HUDEP-2 (cell line): ENCODE data around the gene FAM13A.
"Not testable (repeated sequence)": the region's sequence is repeated elsewhere in the genome, so short reads cannot be mapped to it uniquely, and the experiment has no call there.

Source experiments
- DNase-seq, 76 experiments: peaks; one replicate each; lab custom pipeline; 2025; ENCODE audit not compliant: unreplicated experiment in 76 of 76; lab: John Stamatoyannopoulos, UW

Gene FAM13A

DNA sequence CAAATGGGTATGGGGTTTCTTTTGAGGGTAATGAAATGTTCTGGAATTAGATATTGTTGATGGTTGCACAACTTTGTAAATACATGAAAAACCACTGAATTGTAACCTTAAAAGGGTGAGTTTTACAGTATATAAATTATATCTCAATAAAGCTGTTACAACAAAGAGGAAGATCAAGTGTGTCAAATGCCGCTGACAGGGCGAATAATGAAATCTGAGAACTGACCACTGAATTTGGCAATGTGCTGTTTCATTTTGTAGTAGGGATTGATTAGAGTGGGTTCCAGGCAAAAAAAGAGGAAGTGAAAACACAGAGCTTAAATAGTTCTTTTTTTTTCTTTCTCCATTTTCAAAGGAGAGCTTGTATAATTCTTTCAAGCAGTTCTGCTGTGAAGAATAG lies 198.2 kb downstream of the FAM13A start:
- no peak for DNase-seq

DNA sequence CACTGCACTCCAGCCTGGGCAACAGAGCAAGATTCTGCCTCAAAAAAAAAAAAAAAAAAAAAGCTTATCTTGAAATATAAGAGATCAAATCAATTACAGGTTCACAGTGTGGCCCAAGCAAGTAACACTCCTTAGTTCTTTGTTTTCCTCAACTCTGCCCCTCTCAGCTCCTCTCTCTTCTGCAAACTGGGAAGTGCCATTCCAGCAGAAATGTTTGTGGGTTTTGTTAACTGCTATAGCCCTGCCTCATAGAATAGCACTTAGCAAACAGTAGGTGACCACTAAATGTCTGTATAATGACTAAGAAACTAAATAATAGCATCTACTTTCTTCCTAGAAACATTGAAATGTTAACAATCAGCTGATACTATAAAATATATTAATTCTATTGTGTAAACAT lies 199.4 kb downstream of the FAM13A start:
- DNase-seq: no peak

DNA sequence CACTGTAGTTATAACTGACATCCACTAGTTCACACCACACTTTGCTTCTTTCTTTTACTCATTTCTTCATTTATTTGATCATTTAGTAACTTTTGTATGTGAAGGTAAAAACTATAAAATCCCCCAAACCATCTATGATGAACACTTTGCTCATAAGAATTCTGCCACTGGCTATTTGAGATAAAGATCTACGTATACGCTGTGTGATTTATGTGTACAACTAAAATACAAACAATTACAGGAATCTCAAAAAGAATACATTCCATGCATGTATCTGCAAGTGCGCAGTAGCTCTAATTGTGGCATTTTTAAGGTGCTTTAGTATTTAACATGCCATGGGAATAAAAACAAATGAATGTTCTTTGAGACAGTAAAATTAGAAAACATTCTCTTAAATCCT lies 202.5 kb downstream of the FAM13A start:
- DNase-seq: no peak

- DNase-seq: not testable (repeated sequence)
These were observed 203.4 kb downstream of the FAM13A start for GRCh38 chr4:88853583-88853982.

- DNase-seq: no peak
These were observed 210.7 kb downstream of the FAM13A start for GRCh38 chr4:88846206-88846790.

- no peak for DNase-seq
These were observed 213.8 kb downstream of the FAM13A start for GRCh38 chr4:88843067-88843685.

DNA sequence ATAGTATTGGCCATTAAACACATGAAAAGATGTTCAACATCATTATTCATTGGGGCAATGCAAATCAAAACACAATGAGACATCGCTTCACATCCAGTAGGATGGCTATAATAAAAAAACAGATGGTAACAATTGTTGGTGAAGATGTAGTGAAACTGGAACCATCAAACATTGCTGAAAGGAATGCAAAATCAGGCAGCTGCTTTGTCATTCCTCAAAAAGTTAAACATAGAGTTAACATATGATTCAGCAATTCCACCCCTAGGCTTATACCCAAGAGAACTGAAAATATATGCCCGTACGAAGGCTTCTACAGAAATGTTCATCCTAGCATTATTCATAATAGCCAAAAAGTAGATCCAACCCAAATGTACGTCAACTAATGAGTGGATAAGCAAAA lies 215.3 kb downstream of the FAM13A start:
- no peak for DNase-seq

DNA sequence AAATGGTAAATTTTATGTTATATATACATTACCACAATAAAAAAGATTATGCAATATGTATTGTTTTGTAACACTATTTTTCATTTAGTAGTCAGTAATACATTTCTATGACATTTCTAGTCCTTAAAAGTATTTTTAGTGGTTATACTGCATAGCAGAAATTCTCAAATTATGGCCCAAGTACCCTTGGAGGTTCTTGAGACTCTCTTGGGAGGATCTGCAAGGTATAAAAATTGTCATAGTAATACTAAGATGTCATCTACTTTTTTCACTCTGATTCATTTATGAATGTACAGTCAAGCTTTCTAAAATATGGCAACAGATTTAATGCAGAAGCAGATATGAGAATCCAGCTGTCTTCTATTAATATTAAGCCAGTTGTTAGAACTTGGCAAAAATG lies 220.8 kb downstream of the FAM13A start:
- DNase-seq: no peak

- DNase-seq: no peak
These were observed 226.0 kb downstream of the FAM13A start for GRCh38 chr4:88831031-88831430.

DNA sequence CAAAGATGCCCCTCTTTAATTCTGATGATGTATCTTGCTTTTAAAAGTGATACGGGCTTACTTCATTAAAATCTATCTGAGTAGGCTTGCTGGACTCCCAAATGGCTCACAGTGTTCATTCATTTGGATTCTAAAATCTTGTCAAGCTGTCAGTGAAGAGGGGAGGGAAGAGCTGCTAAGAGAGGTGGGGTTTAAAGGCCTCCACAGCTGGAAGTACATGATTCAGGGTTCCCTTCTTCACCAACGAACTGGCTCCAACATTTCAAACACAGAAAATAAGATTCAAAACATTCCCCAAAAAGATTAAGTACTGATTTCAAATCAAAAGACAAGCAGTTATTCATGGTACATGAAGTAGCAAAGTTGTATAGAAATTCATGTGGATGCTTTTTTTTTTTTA lies 226.4 kb downstream of the FAM13A start:
- DNase-seq: no peak

- no peak for DNase-seq
These were observed 228.0 kb downstream of the FAM13A start for GRCh38 chr4:88828842-88829571.

DNA sequence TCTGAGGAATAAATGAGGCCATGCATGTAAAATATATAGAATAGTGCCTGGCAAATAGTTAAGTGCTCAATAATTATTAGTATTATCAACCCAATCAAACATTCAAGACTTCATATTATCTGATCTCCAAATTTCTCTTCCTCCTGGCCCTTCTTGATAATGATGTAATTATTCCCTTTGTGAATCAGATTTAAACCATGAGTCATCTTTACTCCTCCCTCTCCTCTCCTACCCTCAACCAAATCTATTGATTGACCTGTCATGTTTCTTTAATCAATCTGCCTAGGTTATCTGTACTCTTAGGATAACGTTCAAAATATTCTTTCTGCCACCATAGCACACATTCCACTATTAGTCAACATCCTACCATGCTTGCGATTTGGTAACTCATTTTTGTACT lies 229.5 kb downstream of the FAM13A start:
- DNase-seq: no peak

DNA sequence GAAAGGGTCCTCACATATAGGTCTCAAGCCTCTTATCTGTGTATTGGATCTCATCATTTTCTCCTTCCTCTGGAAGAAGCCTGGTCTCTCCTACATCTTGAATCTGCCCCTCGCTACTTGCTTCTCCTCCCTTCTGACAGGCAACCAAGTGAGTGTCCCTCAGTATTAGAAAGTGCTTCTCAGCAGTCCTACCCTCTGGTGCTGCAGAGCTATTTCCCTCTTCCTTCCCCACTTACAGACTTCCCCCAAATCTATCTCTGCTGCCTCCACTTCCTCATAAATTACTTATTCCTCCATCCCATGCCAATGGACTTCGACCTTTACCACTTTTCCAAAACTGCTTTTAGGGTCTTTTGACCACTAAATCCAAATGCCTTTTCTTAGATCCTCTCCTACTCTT lies 230.2 kb downstream of the FAM13A start:
- no peak for DNase-seq

GRCh38 chr4:88825931-88826330 lies 231.1 kb downstream of the FAM13A start:
- DNase-seq: no peak

DNA sequence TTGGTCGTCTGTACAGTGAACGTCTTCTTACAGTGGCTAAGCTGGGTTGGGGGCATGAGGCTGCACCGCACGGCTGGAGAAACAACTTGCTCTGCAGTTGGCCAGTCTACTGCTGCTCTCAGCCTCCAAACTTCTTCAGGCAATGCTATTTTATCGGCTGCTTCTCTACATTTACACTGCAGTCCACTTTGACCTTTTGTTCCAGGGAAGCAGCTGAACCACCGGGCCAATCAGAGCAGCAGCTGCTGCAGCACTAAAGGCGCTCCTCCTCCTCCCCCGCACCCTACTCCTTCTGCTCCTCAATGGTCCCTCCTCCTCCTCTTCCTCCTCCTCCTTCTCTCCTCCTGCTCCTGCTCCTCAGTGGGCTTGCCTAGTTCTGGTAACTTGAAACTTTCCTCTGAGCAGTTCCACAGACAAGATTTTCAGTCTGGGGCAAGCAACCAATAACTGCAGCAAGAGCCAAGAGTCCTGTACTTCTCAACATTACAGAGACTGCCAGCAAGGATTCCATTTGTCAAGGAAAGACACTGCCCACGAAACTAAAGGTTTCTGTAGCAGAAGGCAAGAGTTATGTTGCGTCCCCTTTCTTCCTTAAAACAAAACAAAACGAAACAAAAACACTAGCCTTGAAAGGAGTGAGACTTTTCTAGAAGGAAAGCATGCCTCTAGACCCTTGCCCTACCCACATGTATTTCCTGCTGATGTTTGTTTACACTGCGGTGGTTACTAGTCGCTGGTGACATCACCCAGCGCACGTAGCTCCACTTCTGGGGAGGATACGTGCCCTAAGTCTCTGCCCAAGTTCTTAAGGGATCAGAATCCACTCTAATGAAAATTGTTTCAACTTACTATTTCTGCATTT lies 233.7 kb downstream of the FAM13A start:
- DNase-seq: peak in 69 of 76 experiments; percentile 1 to 78 (median 42)

GRCh38 chr4:88822034-88822789 lies 234.8 kb downstream of the FAM13A start:
- no peak for DNase-seq

DNA sequence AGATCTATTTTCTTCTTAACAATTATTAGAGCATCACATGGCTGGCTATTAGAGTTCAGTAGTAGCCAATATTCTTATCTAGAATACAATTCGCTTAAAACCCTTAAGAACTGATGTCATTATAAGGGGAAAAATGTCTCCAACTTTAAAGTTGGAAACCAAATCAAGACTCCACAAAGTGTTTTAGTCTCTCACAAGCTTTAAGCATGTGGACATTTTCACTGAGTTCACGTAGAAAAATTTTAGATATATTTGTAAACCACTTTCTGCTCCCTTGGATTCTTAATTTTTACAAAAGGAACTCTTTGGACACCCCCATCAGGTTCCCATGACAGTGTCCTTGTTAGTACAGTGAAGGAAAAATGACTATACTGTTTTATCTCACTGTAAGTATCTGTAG lies 235.5 kb downstream of the FAM13A start:
- DNase-seq: no peak

DNA sequence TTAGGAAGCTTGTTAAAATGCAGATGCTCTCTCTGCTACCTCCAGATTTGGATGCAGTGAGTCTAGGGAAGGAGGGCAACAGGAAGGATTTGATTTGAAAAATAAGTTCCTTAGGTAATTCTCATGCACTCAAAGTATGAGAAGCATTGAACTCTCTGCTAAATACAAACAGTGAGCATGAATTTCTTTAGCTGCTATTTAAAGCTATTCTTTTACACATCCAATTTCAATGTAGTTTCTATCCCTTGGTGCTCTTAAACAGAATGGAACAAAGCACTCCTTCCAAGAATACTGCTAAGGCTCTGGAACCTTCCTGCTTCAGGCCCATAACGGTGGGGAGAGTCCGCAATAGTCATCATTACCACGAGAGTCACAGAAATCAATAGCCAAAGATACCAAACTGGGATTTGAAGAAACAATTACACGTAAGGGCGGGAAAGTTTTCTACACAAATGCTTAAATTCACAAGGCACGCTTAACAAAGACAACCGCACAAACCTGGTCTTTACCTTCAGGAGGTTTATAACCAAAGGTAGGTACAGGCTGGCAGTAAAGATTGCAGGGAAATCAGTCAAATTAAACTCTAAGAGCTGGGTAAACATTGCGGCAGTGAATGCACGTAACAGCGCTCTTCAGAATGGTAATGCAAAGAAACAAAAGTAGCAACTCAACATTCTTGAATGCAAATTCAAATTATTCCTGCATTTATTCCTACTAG lies 236.1 kb downstream of the FAM13A start:
- DNase-seq: no peak

DNA sequence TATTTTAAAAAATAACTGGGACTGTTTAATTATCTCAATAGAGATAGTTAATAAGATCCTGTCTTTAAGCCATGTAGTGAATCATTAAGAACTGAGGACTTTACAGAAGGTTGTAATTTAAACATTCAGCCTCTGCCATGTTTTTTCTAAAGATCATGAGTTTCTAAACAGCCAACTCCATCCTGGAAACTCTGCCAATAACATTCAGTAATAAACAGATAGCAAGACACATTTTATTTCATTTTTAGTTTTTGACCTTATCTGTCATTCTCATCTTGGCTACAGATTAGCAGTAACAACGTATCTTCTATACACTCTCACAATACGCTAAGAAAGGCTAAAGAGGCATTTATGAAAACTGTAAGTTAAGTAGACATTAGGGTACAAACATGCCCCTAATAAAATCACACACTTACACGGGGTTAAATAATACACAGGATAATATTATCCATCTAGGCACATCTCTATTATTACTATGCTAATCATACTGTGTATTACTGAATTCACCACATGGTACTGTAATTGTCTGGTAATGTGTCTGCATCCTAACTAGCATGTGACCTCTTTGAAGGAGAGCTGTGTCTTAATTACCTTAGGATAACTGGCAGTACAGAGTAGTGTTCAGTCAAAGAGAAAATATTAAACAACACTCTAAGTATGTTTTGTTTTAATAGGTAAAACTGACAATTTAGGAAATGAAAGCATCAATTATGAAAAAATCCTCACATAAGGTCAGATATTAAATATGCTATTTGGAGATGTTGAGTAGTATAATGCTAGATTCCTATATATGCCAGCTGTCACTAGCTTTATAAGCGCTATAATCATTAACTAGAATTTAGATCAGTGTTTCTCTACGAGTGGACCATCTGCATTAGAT lies 236.9 kb downstream of the FAM13A start:
- DNase-seq: no peak
